Endothelial cell of umbilical vein (primary cell): ENCODE data around the gene KL. TPM values are rescaled to one million over a fixed set of nuclear protein-coding genes. Genes with fewer than 3 reads are reported as not detected.

Experiments used
- BruUV-seq: library from RNA; stranded (reverse); fragments of 400-500 nt; replicated peaks from 2 replicates; lab custom pipeline; 2021; lab: Mats Ljungman, UMichigan
- CTCF ChIA-PET: fragments of 300-600, 350-600 bp; sonication (Branson Sonifier 250); formaldehyde crosslinking; loops from one replicate; lab custom pipeline; 2021; ENCODE audit warnings: antibody characterized with exemption, inconsistent platforms; lab: Charles Lee
- POLR2A ChIA-PET: fragments of 300-600, 350-600 bp; sonication (Branson Sonifier 250); formaldehyde crosslinking; loops from one replicate; lab custom pipeline; 2021; ENCODE audit warnings: antibody characterized with exemption, inconsistent platforms; lab: Charles Lee
- DNase-seq: peaks from one replicate; pipeline ENCODE4 v3.0.0-alpha.2; 2011; ENCODE audit warnings: low read depth, low spot score
- FAIRE-seq: peaks from 2 replicates; lab custom pipeline; 2011; peaks lifted over from hg19 to GRCh38; lab: Jason Lieb, UNC
- H2AFZ ChIP-seq: 2 replicates; pipeline ENCODE4 v1.6.0; 2012; ENCODE audit warnings: low read depth, low read length, control low read depth, inconsistent platforms
- H3K27ac ChIP-seq: 2 replicates; pipeline ENCODE4 v1.5.1; 2011; ENCODE audit warnings: low read depth, mild to moderate bottlenecking, control low read depth, low read length, moderate library complexity; ENCODE audit not compliant: insufficient read depth
- H3K27me3 ChIP-seq, 2 experiments: 2 replicates each; pipeline versions ENCODE4 v1.6.0 to v1.6.1; 2011; ENCODE audit warnings: low read length in 2 of 2, mixed read lengths in 1 of 2; ENCODE audit not compliant: control insufficient read depth in 2 of 2, insufficient read depth in 2 of 2
- H3K36me3 ChIP-seq, 2 experiments: 2 replicates in 1 of 2; 3 replicates in 1 of 2; pipeline ENCODE4 v1.5.1; 2011; ENCODE audit warnings: low read length in 2 of 2, mild to moderate bottlenecking in 1 of 2, moderate library complexity in 1 of 2; ENCODE audit not compliant: control insufficient read depth in 2 of 2, insufficient read depth in 2 of 2; ENCODE audit errors: extremely low read depth in 1 of 2
- H3K4me1 ChIP-seq: 3 replicates; pipeline ENCODE4 v1.5.1; 2011; ENCODE audit warnings: mild to moderate bottlenecking, low read length; ENCODE audit not compliant: control insufficient read depth, insufficient read depth; ENCODE audit errors: extremely low read depth
- H3K4me2 ChIP-seq: 2 replicates; pipeline ENCODE4 v1.6.1; 2011; ENCODE audit warnings: low read length, control low read depth, mixed read lengths; ENCODE audit not compliant: insufficient read depth
- H3K4me3 ChIP-seq, 3 experiments: fragments of 200-600 bp in 1 of 3; sonication (generic), shearing (Covaris generic) in 1 of 3; replicated peaks in 1 of 3; 2 replicates each; pipeline ENCODE4 v1.5.1; 2011 to 2016; ENCODE audit warnings: control low read depth in 3 of 3, low read length in 3 of 3, mild to moderate bottlenecking in 2 of 3, inconsistent platforms in 1 of 3, low read depth in 1 of 3, moderate library complexity in 1 of 3; ENCODE audit not compliant: insufficient read depth in 1 of 3
- H3K79me2 ChIP-seq: 2 replicates; pipeline ENCODE4 v1.6.0; 2012; ENCODE audit warnings: low read length, inconsistent platforms; ENCODE audit not compliant: control insufficient read depth, insufficient read depth
- H3K9ac ChIP-seq: replicated peaks from 2 replicates; pipeline ENCODE3; 2011; ENCODE audit warnings: low read length, control low read depth; ENCODE audit not compliant: insufficient read depth; ENCODE audit errors: extremely low read depth
- H3K9me1 ChIP-seq: replicated peaks from 3 replicates; pipeline ENCODE4 v1.6.0; 2011; ENCODE audit warnings: mild to moderate bottlenecking, low read length; ENCODE audit not compliant: control insufficient read depth, insufficient read depth; ENCODE audit errors: extremely low read depth
- H3K9me3 ChIP-seq: replicated peaks from 2 replicates; pipeline ENCODE4 v1.5.1; 2012; ENCODE audit warnings: low read length, inconsistent platforms; ENCODE audit not compliant: control insufficient read depth, insufficient read depth
- H4K20me1 ChIP-seq: replicated peaks from 2 replicates; pipeline ENCODE3; 2011; ENCODE audit warnings: mild to moderate bottlenecking, low read length; ENCODE audit not compliant: control insufficient read depth, insufficient read depth; ENCODE audit errors: extremely low read depth
- CTCF ChIP-seq, 2 donors: IDR thresholded peaks; 1 replicate in 1 of 2; 2 replicates in 1 of 2; pipeline ENCODE4 v1.5.1; 2011; ENCODE audit warnings: low read length in 2 of 2, mild to moderate bottlenecking in 2 of 2, moderate library complexity in 2 of 2, control low read depth in 1 of 2, inconsistent platforms in 1 of 2, low read depth in 1 of 2; ENCODE audit not compliant: insufficient read depth in 1 of 2; ENCODE audit errors: extremely low read depth in 1 of 2
- EZH2 ChIP-seq: IDR thresholded peaks from 2 replicates; pipeline ENCODE4 v1.6.1; 2012; ENCODE audit warnings: borderline replicate concordance, low read depth, mild to moderate bottlenecking, moderate library complexity, low read length, inconsistent platforms; ENCODE audit not compliant: severe bottlenecking
- FOS ChIP-seq: IDR thresholded peaks from 2 replicates; pipeline ENCODE4 v1.6.1; 2011; ENCODE audit warnings: mild to moderate bottlenecking, low read length, moderate library complexity, borderline replicate concordance; ENCODE audit not compliant: insufficient read depth
- GATA2 ChIP-seq: IDR thresholded peaks from 2 replicates; pipeline ENCODE4 v1.7.0; 2011; ENCODE audit warnings: low read depth, mild to moderate bottlenecking, moderate library complexity, mixed read lengths, low read length; ENCODE audit not compliant: insufficient read length, insufficient read depth
- JUN ChIP-seq: IDR thresholded peaks from 2 replicates; pipeline ENCODE4 v1.6.1; 2011; ENCODE audit warnings: borderline replicate concordance, low read depth; ENCODE audit not compliant: insufficient read length, insufficient read depth
- MAX ChIP-seq: IDR thresholded peaks from 2 replicates; pipeline ENCODE4 v1.6.1; 2011; ENCODE audit not compliant: insufficient read depth, insufficient read length
- MYC ChIP-seq: IDR thresholded peaks from one replicate; pipeline ENCODE4 v1.6.1; 2011; ENCODE audit warnings: mild to moderate bottlenecking, low read depth, low read length
- POLR2A ChIP-seq: IDR thresholded peaks from 2 replicates; pipeline ENCODE4 v1.6.1; 2012; ENCODE audit warnings: low read depth, mild to moderate bottlenecking, control low read depth, low read length
- POLR2AphosphoS5 ChIP-seq: IDR thresholded peaks from 2 replicates; pipeline ENCODE4 v1.6.1; 2012; ENCODE audit warnings: low read depth, mild to moderate bottlenecking, control low read depth, low read length, moderate library complexity; ENCODE audit not compliant: insufficient read depth
- dilution Hi-C: fragments of 300-500 bp; cut with MboI; formaldehyde crosslinking; loops from one replicate; pipeline ENCODE4 v1.15.0; 2019; ENCODE audit warnings: low sequenced_read_pairs; ENCODE audit not compliant: extremely low pct_ligation_motif_present
- intact Hi-C: fragments of 100-400 bp; cut with micrococcal nuclease; formaldehyde crosslinking; loops from one replicate; pipeline ENCODE4 v1.10.0; 2022
- polyA plus RNA-seq, 4 experiments: library from polyadenylated mRNA; depleted of rRNA in 3 of 4; stranded (reverse) in 3 of 4; unstranded in 1 of 4; fragments of >200 nt; gene quantifications; 2 replicates each; pipeline versions ENCODE4 v1.2.1 to v1.2.3, GENCODE V29; 2011 to 2012; ENCODE audit warnings: missing spikeins in 1 of 4
- total RNA-seq: library from RNA; stranded (reverse); gene quantifications from 2 replicates; pipeline ENCODE4 v1.2.3, GENCODE V29; 2021

The KL gene
- total and polyA plus RNA-seq, 2 donors (not counting 3 experiments of a cell fraction or from before 2014, with no cell fraction given), result 0.01 to 0.07 TPM

GRCh38 chr13:32988608-32989289 is 27.5 kb upstream of the KL start:
- peaks cover 7 to 23% of the 10 kb centered on the region in 2 experiments for H3K27me3 ChIP-seq
- ChIA-PET CTCF (no interaction called here), POLR2A (no interaction called here)
- dilution Hi-C loops (no loop called here), intact Hi-C loops (no loop called here)
- no peaks in the 10 kb centered on the region for H3K79me2 ChIP-seq
- no peaks in the 10 kb centered on the region for H3K9me3 ChIP-seq
- no peak for TF ChIP-seq POLR2A
- no peak for TF ChIP-seq GATA2
- no peak for TF ChIP-seq EZH2
- no peak for TF ChIP-seq POLR2AphosphoS5
- no peak for TF ChIP-seq MYC
- TF ChIP-seq MAX, result no peak
- TF ChIP-seq CTCF (IDR thresholded peaks at IDR 0.05; ENCODE audit: extremely low read depth in 1 of 2, insufficient read depth in 1 of 2, low read depth in 1 of 2, low read length in 2 of 2), result no peak
- no peak for TF ChIP-seq JUN
- TF ChIP-seq FOS, result no peak
- H4K20me1 ChIP-seq, result no peaks in the 10 kb centered on the region
- H3K4me1 ChIP-seq, result no peaks in the 10 kb centered on the region
- H2AFZ ChIP-seq, result no peak overlapping the region
- no peaks in the 10 kb centered on the region for H3K36me3 ChIP-seq
- no peak overlapping the region for H3K9ac ChIP-seq
- no peak overlapping the region for H3K4me2 ChIP-seq
- H3K9me1 ChIP-seq, result no peaks in the 10 kb centered on the region
- FAIRE-seq (no peak), DNase-seq (no peak)
- no peak overlapping the region for H3K27ac ChIP-seq
- no peak overlapping the region for H3K4me3 ChIP-seq
- BruUV-seq, result no TSS peak
